Neural cell (in vitro differentiated cells): ENCODE data around the gene PKHD1. TPM values are rescaled to one million over a fixed set of nuclear protein-coding genes. Genes with fewer than 3 reads are reported as not detected.

Experiments
- H2AFZ ChIP-seq: fragments of 200-600, 300-800 bp; sonication (generic), shearing (Covaris generic); 2 replicates; pipeline ENCODE4 v1.6.0; 2014; ENCODE audit warnings: low read depth, mild to moderate bottlenecking, antibody characterized with exemption, low read length, moderate library complexity
- H3F3A ChIP-seq: fragments of 200-600 bp; shearing (Covaris generic); 2 replicates; pipeline ENCODE4 v1.6.1; 2016; ENCODE audit warnings: mild to moderate bottlenecking, moderate library complexity, mixed read lengths, antibody characterized with exemption, low read length; ENCODE audit not compliant: insufficient read depth, poor library complexity, severe bottlenecking
- H3K27ac ChIP-seq: fragments of 200-600, 300-800 bp; sonication (generic), shearing (Covaris generic); 2 replicates; pipeline ENCODE4 v1.5.1; 2014; ENCODE audit warnings: mild to moderate bottlenecking, low read length, moderate library complexity
- H3K27me3 ChIP-seq: fragments of 300-800, 200-600 bp; sonication (generic), shearing (Covaris generic); 2 replicates; pipeline ENCODE4 v1.6.0; 2014; ENCODE audit warnings: mild to moderate bottlenecking, low read depth, low read length, moderate library complexity; ENCODE audit not compliant: insufficient read depth
- H3K36me3 ChIP-seq: fragments of 300-800, 200-600 bp; sonication (generic), shearing (Covaris generic); 2 replicates; pipeline ENCODE4 v1.5.1; 2014; ENCODE audit warnings: mild to moderate bottlenecking, antibody characterized with exemption, low read length, moderate library complexity; ENCODE audit not compliant: insufficient read depth
- H3K4me2 ChIP-seq: fragments of 300-800, 200-600 bp; sonication (generic), shearing (Covaris generic); 2 replicates; pipeline ENCODE4 v1.6.0; 2014; ENCODE audit warnings: mild to moderate bottlenecking, low read length
- H3K4me3 ChIP-seq: fragments of 300-800, 200-600 bp; sonication (generic), shearing (Covaris generic); 2 replicates; pipeline ENCODE4 v1.5.1; 2014; ENCODE audit warnings: mild to moderate bottlenecking, low read length, moderate library complexity
- H3K79me2 ChIP-seq: fragments of 200-600 bp; shearing (Covaris generic); replicated peaks from 2 replicates; pipeline ENCODE4 v1.6.0; 2014; ENCODE audit warnings: mild to moderate bottlenecking, low read length, moderate library complexity; ENCODE audit not compliant: insufficient read depth
- H3K9ac ChIP-seq: fragments of 300-800, 200-600 bp; sonication (generic), shearing (Covaris generic); 2 replicates; pipeline ENCODE4 v1.6.1; 2016; ENCODE audit warnings: mild to moderate bottlenecking, low read length, mixed read lengths
- H3K9me2 ChIP-seq: fragments of 200-600 bp; shearing (Covaris generic); 2 replicates; pipeline ENCODE4 v1.6.1; 2016; ENCODE audit warnings: mild to moderate bottlenecking, low read length, mixed read lengths; ENCODE audit not compliant: insufficient read depth
- H3K9me3 ChIP-seq: fragments of 200-600, 300-800 bp; sonication (generic), shearing (Covaris generic); 2 replicates; pipeline ENCODE4 v1.6.1; 2016; ENCODE audit warnings: mild to moderate bottlenecking, mixed run types, low read length, moderate library complexity, mixed read lengths
- H4K20me1 ChIP-seq: fragments of 200-600 bp; shearing (Covaris generic); 2 replicates; pipeline ENCODE4 v1.6.1; 2016; ENCODE audit warnings: mild to moderate bottlenecking, mixed run types; ENCODE audit not compliant: insufficient read depth
- EP300 ChIP-seq: fragments of 450-650 bp; conservative IDR thresholded peaks from 2 replicates; pipeline ENCODE4 v1.6.1; 2014; ENCODE audit warnings: antibody characterized with exemption, mild to moderate bottlenecking, moderate library complexity; ENCODE audit not compliant: poor library complexity, severe bottlenecking
- EZH2 ChIP-seq: fragments of 200-600, 300-800 bp; shearing (Covaris generic), sonication (generic); IDR thresholded peaks from 2 replicates; pipeline ENCODE4 v1.6.1; 2014; ENCODE audit warnings: antibody characterized with exemption, low read length, borderline replicate concordance, mild to moderate bottlenecking; ENCODE audit not compliant: insufficient read depth, poor library complexity, severe bottlenecking
- MXI1 ChIP-seq: fragments of 450-650 bp; conservative IDR thresholded peaks from 2 replicates; pipeline ENCODE4 v1.6.1; 2014; ENCODE audit warnings: antibody characterized with exemption, mild to moderate bottlenecking; ENCODE audit not compliant: poor library complexity, severe bottlenecking
- POLR2AphosphoS5 ChIP-seq: IDR thresholded peaks from 2 replicates; pipeline ENCODE4 v1.6.1; 2012
- RAD21 ChIP-seq: fragments of 450-650 bp; conservative IDR thresholded peaks from 2 replicates; pipeline ENCODE4 v1.6.1; 2014; ENCODE audit warnings: antibody characterized with exemption, mild to moderate bottlenecking, moderate library complexity
- REST ChIP-seq: IDR thresholded peaks from 2 replicates; pipeline ENCODE4 v1.6.1; 2012; ENCODE audit warnings: borderline replicate concordance
- SMC3 ChIP-seq: fragments of 450-650 bp; conservative IDR thresholded peaks from 2 replicates; pipeline ENCODE4 v1.6.1; 2014; ENCODE audit warnings: antibody characterized with exemption, mild to moderate bottlenecking, moderate library complexity; ENCODE audit not compliant: poor library complexity
- TAF1 ChIP-seq: IDR thresholded peaks from 2 replicates; pipeline ENCODE4 v1.6.1; 2012; ENCODE audit warnings: low read depth
- polyA plus RNA-seq: library from polyadenylated mRNA; depleted of rRNA; stranded (reverse); fragments of >200 nt; gene quantifications from 2 replicates; pipeline ENCODE4 v1.2.3, GENCODE V29; 2014
- TF ChIP-seq, protein P1 (sequence below): fragments of 450-650 bp; IDR thresholded peaks from 2 replicates; pipeline ENCODE4 v1.5.1; 2014; ENCODE audit warnings: antibody characterized with exemption, mild to moderate bottlenecking, moderate library complexity; ENCODE audit not compliant: poor library complexity, severe bottlenecking

PKHD1 gene
- polyA plus RNA-seq, 1 donor from 2014 or later = not detected

DNA sequence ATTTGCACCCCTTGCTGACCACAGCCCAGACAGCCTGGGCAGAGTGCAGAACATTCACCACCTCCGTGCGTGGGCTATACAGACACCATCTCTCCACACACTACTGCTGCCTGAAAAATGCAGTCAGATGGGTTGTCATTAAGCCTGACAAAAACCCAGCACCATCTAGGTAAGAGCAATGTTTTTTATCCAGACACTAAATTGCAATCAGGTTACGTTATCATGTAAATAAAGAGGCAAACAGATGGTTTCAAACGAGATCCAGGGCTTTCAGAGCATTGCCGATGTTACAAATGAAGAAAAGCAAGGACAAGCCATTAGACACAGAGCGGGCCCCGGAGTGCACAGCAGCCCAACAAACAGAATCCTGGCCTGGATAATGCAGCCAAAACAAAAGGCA, 269.6 kb downstream of the PKHD1 start:
- no peak overlapping the region for H3K4me3 ChIP-seq
- no peaks in the 10 kb centered on the region for H3K27me3 ChIP-seq
- H3K36me3 ChIP-seq = no peaks in the 10 kb centered on the region
- no peaks in the 10 kb centered on the region for H4K20me1 ChIP-seq
- no peak overlapping the region for H3K27ac ChIP-seq
- no peaks in the 10 kb centered on the region for H3K79me2 ChIP-seq
- H3K9me3 ChIP-seq = no peaks in the 10 kb centered on the region
- H3K9ac ChIP-seq = no peak overlapping the region
- TF ChIP-seq EZH2 (no peak), TAF1 (no peak), RAD21 (no peak), EP300 (no peak), SMC3 (no peak), POLR2AphosphoS5 (no peak), REST (no peak), MXI1 (no peak)
- TF ChIP-seq, protein P1, sequence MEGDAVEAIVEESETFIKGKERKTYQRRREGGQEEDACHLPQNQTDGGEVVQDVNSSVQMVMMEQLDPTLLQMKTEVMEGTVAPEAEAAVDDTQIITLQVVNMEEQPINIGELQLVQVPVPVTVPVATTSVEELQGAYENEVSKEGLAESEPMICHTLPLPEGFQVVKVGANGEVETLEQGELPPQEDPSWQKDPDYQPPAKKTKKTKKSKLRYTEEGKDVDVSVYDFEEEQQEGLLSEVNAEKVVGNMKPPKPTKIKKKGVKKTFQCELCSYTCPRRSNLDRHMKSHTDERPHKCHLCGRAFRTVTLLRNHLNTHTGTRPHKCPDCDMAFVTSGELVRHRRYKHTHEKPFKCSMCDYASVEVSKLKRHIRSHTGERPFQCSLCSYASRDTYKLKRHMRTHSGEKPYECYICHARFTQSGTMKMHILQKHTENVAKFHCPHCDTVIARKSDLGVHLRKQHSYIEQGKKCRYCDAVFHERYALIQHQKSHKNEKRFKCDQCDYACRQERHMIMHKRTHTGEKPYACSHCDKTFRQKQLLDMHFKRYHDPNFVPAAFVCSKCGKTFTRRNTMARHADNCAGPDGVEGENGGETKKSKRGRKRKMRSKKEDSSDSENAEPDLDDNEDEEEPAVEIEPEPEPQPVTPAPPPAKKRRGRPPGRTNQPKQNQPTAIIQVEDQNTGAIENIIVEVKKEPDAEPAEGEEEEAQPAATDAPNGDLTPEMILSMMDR = no peak
- H3K4me2 ChIP-seq = no peak overlapping the region
- H3F3A ChIP-seq = no peaks in the 10 kb centered on the region
- no peak overlapping the region for H2AFZ ChIP-seq
- H3K9me2 ChIP-seq = no peaks in the 10 kb centered on the region

DNA sequence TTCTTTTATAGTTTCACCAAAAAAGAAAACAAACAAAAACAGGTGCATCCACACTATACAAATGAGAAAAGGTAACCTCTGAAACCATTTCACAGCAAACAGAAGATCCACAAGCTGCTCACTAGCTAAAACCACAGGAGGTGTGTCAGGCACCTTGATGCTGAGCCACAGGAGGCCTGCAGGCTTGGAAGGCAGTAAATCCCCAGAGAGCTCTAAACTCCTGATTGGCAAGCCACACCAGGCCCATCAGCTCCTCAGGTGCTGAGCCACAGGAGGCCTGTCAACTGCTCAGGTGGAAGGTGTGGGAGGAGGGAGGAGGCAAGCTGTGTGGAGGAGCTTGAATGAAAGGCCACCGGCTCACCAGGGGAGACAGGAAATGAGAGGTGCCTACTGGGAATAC, 273.0 kb downstream of the PKHD1 start:
- no peak overlapping the region for H2AFZ ChIP-seq
- no peak overlapping the region for H3K4me2 ChIP-seq
- no peaks in the 10 kb centered on the region for H3K27me3 ChIP-seq
- no peak overlapping the region for H3K9ac ChIP-seq
- no peaks in the 10 kb centered on the region for H3K79me2 ChIP-seq
- TF ChIP-seq MXI1 (no peak), REST (no peak), POLR2AphosphoS5 (no peak), RAD21 (no peak)
- no peaks in the 10 kb centered on the region for H3K36me3 ChIP-seq
- no peaks in the 10 kb centered on the region for H3K9me2 ChIP-seq
- H3F3A ChIP-seq = no peaks in the 10 kb centered on the region
- no peaks in the 10 kb centered on the region for H3K9me3 ChIP-seq
- no peaks in the 10 kb centered on the region for H4K20me1 ChIP-seq
- H3K27ac ChIP-seq = no peak overlapping the region
- H3K4me3 ChIP-seq = no peak overlapping the region
